Measurements from ENCODE around the gene CCDC167. TPM values are rescaled to one million over a fixed set of nuclear protein-coding genes. Genes with fewer than 3 reads are reported as not detected.

CCDC167 gene
- total RNA-seq, 1 experiment from 2014 or later = 27.8 TPM

- ChIA-PET POLR2A (no interaction called here), CTCF (no interaction called here)
Observed at GRCh38 chr6:37481711-37482605, 17.7 kb downstream of the CCDC167 start.

More at GRCh38 chr6:37481711-37482605, 17.7 kb downstream of the CCDC167 start:
- no peak for DNase-seq (ENCODE audit: low read depth, low spot score)
- TF ChIP-seq, protein P1, sequence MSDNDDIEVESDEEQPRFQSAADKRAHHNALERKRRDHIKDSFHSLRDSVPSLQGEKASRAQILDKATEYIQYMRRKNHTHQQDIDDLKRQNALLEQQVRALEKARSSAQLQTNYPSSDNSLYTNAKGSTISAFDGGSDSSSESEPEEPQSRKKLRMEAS (IDR thresholded peaks at IDR 0.05) = no peak
- TF ChIP-seq POLR2A (IDR thresholded peaks at IDR 0.05; ENCODE audit: borderline replicate concordance, extremely low read depth, insufficient read depth, insufficient read length) = no peak
- TF ChIP-seq ZBTB33 (IDR thresholded peaks at IDR 0.05; ENCODE audit: extremely low read depth, insufficient replicate concordance, low read length) = no peak
- TF ChIP-seq TCF7L2 (IDR thresholded peaks at IDR 0.05; ENCODE audit: borderline replicate concordance, extremely low read depth, insufficient read depth, insufficient read length) = no peak
- TF ChIP-seq ZFX (IDR thresholded peaks at IDR 0.05) = no peak
- TF ChIP-seq JUND (IDR thresholded peaks at IDR 0.05) = no peak
- TF ChIP-seq SP1 (IDR thresholded peaks at IDR 0.05; ENCODE audit: low read depth) = no peak
- TF ChIP-seq POLR2AphosphoS5 (IDR thresholded peaks at IDR 0.05; ENCODE audit: low read depth, low read length) = no peak
- no peak for TF ChIP-seq FOSL1 (IDR thresholded peaks at IDR 0.05; ENCODE audit: low read depth)
- TF ChIP-seq, protein P2, sequence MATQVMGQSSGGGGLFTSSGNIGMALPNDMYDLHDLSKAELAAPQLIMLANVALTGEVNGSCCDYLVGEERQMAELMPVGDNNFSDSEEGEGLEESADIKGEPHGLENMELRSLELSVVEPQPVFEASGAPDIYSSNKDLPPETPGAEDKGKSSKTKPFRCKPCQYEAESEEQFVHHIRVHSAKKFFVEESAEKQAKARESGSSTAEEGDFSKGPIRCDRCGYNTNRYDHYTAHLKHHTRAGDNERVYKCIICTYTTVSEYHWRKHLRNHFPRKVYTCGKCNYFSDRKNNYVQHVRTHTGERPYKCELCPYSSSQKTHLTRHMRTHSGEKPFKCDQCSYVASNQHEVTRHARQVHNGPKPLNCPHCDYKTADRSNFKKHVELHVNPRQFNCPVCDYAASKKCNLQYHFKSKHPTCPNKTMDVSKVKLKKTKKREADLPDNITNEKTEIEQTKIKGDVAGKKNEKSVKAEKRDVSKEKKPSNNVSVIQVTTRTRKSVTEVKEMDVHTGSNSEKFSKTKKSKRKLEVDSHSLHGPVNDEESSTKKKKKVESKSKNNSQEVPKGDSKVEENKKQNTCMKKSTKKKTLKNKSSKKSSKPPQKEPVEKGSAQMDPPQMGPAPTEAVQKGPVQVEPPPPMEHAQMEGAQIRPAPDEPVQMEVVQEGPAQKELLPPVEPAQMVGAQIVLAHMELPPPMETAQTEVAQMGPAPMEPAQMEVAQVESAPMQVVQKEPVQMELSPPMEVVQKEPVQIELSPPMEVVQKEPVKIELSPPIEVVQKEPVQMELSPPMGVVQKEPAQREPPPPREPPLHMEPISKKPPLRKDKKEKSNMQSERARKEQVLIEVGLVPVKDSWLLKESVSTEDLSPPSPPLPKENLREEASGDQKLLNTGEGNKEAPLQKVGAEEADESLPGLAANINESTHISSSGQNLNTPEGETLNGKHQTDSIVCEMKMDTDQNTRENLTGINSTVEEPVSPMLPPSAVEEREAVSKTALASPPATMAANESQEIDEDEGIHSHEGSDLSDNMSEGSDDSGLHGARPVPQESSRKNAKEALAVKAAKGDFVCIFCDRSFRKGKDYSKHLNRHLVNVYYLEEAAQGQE (IDR thresholded peaks at IDR 0.05; ENCODE audit: low read depth) = no peak
- no peak for TF ChIP-seq CEBPB (IDR thresholded peaks at IDR 0.05; ENCODE audit: low read depth)
- no peak for TF ChIP-seq SIN3A (IDR thresholded peaks at IDR 0.05; ENCODE audit: low read depth)
- TF ChIP-seq SRF (IDR thresholded peaks at IDR 0.05; ENCODE audit: low read depth) = no peak
- TF ChIP-seq CBX3 (IDR thresholded peaks at IDR 0.05; ENCODE audit: low read depth) = no peak
- TF ChIP-seq ZNF274 (IDR thresholded peaks at IDR 0.05; ENCODE audit: low read depth, low read length) = no peak
- no peak for TF ChIP-seq ELF1 (IDR thresholded peaks at IDR 0.05; ENCODE audit: borderline replicate concordance, low read depth)
- no peak for TF ChIP-seq YY1 (IDR thresholded peaks at IDR 0.05; ENCODE audit: extremely low read depth, insufficient replicate concordance, low read depth, low read length)
- TF ChIP-seq, protein P3, sequence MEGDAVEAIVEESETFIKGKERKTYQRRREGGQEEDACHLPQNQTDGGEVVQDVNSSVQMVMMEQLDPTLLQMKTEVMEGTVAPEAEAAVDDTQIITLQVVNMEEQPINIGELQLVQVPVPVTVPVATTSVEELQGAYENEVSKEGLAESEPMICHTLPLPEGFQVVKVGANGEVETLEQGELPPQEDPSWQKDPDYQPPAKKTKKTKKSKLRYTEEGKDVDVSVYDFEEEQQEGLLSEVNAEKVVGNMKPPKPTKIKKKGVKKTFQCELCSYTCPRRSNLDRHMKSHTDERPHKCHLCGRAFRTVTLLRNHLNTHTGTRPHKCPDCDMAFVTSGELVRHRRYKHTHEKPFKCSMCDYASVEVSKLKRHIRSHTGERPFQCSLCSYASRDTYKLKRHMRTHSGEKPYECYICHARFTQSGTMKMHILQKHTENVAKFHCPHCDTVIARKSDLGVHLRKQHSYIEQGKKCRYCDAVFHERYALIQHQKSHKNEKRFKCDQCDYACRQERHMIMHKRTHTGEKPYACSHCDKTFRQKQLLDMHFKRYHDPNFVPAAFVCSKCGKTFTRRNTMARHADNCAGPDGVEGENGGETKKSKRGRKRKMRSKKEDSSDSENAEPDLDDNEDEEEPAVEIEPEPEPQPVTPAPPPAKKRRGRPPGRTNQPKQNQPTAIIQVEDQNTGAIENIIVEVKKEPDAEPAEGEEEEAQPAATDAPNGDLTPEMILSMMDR (IDR thresholded peaks at IDR 0.05 in 2 of 3, conservative IDR thresholded peaks at IDR 0.05 in 1 of 3; ENCODE audit: borderline replicate concordance in 1 of 3, insufficient read depth in 1 of 3, low read depth in 2 of 3, low read length in 2 of 3) = no peak
- TF ChIP-seq EGR1 (IDR thresholded peaks at IDR 0.05; ENCODE audit: low read depth) = no peak
- no peak for TF ChIP-seq ATF3 (IDR thresholded peaks at IDR 0.05)
- Histone ChIP-seq H2AFZ (ENCODE audit: low read depth, low read length, poor library complexity, severe bottlenecking) (no peak overlapping the region), H3K9me2 (ENCODE audit: insufficient read depth) (no peaks in the 10 kb centered on the region), H3K27me3 (ENCODE audit: insufficient read depth, low read length) (no peaks in the 10 kb centered on the region), H3K9ac (ENCODE audit: low read length) (no peak overlapping the region), H3K4me1 (ENCODE audit: control insufficient read depth in 1 of 2, insufficient read depth in 2 of 2, low read length in 2 of 2) (no peaks in the 10 kb centered on the region), H3K4me2 (ENCODE audit: low read length) (no peak overlapping the region), H3K27ac (ENCODE audit: low read depth, low read length) (no peak overlapping the region), H3K9me3 (ENCODE audit: control insufficient read depth in 1 of 2, insufficient read depth in 1 of 2, low read depth in 1 of 2, low read length in 2 of 2) (no peaks in the 10 kb centered on the region), H4K20me1 (ENCODE audit: insufficient read depth) (no peaks in the 10 kb centered on the region), H3K79me2 (ENCODE audit: insufficient read depth, low read length) (no peaks in the 10 kb centered on the region), H3K36me3 (ENCODE audit: control insufficient read depth in 1 of 2, insufficient read depth in 2 of 2, low read length in 2 of 2) (peaks cover 2 to 17% of the 10 kb centered on the region in 2 experiments; a peak in 2 of 4 replicates), H3K4me3 (replicated peaks in 1 of 2; ENCODE audit: low read depth in 1 of 2, low read length in 2 of 2) (no peak overlapping the region)
- RAD21 ChIA-PET (ENCODE audit: low non-redundant PET in 1 of 2, low total read pairs in 2 of 2, uncharacterized antibody in 2 of 2, unreplicated experiment in 2 of 2) = no interaction called here
- intact Hi-C loops (cut with micrococcal nuclease) = no loop called here
- ATAC-seq = no peak
- BruUV-seq (replicated peaks) = no TSS peak
